GM23338 (cell line): Measurements from ENCODE around the gene ZNF98. TPM values are rescaled to one million over a fixed set of nuclear protein-coding genes. Genes with fewer than 3 reads are reported as not detected.

Experiments
- polyA plus RNA-seq: library from polyadenylated mRNA; unstranded; fragments of >200 nt; fragmentation: Nextera tagmentation; extraction: Ambion mirVana; gene quantifications from 2 replicates; pipeline ENCODE4 v1.2.1, GENCODE V29; 2016
- small RNA-seq: library from RNA; depleted of rRNA; stranded (forward); fragments of <200 nt; gene quantifications from one replicate; pipeline ENCODE3, GENCODE V24; 2014; ENCODE audit warnings: low replicate concordance
- total RNA-seq: library from RNA; depleted of rRNA; stranded (reverse); fragments of >200 nt; shearing (Covaris generic); gene quantifications from 2 replicates; pipeline ENCODE4 v1.2.3, GENCODE V29; 2014; rRNA removed
- TF ChIP-seq, protein P1 (sequence below): fragments of 250-450 bp; sonication (Bioruptor Pico); IDR thresholded peaks from 2 replicates; pipeline ENCODE4 v1.5.0; 2020; ENCODE audit warnings: mild to moderate bottlenecking, moderate library complexity

Gene ZNF98
- total and polyA plus RNA-seq, 2 experiments from 2014 or later, result not detected

DNA sequence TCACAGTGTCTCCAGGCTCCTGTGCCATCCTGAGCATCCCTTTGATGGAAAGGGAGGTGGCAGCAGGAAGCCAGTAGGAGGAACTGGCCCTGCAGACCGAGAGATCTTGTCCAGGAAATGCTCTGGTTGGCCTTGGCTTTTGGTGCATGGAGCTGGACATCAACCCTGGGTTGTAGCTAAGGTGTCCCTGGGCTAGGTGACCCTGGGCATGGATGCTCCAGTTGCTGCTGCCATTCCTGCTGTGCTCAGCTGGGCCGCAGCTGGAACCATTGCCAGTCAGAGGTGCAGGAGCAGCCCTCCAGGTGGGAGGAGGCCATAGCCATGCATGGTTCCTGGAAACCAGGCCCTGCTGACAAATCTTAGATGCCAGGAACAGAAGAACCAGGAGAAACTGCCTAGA is 67.5 kb downstream of the ZNF98 start (continued):
- TF ChIP-seq, protein P1, sequence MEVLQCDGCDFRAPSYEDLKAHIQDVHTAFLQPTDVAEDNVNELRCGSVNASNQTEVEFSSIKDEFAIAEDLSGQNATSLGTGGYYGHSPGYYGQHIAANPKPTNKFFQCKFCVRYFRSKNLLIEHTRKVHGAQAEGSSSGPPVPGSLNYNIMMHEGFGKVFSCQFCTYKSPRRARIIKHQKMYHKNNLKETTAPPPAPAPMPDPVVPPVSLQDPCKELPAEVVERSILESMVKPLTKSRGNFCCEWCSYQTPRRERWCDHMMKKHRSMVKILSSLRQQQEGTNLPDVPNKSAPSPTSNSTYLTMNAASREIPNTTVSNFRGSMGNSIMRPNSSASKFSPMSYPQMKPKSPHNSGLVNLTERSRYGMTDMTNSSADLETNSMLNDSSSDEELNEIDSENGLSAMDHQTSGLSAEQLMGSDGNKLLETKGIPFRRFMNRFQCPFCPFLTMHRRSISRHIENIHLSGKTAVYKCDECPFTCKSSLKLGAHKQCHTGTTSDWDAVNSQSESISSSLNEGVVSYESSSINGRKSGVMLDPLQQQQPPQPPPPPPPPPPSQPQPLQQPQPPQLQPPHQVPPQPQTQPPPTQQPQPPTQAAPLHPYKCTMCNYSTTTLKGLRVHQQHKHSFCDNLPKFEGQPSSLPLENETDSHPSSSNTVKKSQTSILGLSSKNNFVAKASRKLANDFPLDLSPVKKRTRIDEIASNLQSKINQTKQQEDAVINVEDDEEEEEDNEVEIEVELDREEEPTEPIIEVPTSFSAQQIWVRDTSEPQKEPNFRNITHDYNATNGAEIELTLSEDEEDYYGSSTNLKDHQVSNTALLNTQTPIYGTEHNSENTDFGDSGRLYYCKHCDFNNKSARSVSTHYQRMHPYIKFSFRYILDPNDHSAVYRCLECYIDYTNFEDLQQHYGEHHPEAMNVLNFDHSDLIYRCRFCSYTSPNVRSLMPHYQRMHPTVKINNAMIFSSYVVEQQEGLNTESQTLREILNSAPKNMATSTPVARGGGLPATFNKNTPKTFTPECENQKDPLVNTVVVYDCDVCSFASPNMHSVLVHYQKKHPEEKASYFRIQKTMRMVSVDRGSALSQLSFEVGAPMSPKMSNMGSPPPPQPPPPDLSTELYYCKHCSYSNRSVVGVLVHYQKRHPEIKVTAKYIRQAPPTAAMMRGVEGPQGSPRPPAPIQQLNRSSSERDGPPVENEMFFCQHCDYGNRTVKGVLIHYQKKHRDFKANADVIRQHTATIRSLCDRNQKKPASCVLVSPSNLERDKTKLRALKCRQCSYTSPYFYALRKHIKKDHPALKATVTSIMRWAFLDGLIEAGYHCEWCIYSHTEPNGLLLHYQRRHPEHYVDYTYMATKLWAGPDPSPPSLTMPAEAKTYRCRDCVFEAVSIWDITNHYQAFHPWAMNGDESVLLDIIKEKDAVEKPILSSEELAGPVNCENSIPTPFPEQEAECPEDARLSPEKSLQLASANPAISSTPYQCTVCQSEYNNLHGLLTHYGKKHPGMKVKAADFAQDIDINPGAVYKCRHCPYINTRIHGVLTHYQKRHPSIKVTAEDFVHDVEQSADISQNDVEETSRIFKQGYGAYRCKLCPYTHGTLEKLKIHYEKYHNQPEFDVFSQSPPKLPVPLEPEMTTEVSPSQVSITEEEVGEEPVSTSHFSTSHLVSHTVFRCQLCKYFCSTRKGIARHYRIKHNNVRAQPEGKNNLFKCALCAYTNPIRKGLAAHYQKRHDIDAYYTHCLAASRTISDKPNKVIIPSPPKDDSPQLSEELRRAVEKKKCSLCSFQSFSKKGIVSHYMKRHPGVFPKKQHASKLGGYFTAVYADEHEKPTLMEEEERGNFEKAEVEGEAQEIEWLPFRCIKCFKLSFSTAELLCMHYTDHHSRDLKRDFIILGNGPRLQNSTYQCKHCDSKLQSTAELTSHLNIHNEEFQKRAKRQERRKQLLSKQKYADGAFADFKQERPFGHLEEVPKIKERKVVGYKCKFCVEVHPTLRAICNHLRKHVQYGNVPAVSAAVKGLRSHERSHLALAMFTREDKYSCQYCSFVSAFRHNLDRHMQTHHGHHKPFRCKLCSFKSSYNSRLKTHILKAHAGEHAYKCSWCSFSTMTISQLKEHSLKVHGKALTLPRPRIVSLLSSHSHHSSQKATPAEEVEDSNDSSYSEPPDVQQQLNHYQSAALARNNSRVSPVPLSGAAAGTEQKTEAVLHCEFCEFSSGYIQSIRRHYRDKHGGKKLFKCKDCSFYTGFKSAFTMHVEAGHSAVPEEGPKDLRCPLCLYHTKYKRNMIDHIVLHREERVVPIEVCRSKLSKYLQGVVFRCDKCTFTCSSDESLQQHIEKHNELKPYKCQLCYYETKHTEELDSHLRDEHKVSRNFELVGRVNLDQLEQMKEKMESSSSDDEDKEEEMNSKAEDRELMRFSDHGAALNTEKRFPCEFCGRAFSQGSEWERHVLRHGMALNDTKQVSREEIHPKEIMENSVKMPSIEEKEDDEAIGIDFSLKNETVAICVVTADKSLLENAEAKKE (CRISPR knock-in tag), result no peak

Small RNA genes within 50 kb of the gene (small RNA-seq; reads per million reads assigned to genes)
- gene AC011494.1, result not detected

Other genes starting within 250 kb of the ZNF98 start
- not detected in 2 replicates for gene ZNF676, start 225.4 kb downstream of the ZNF98 start, total RNA-seq
- not detected in 2 replicates for gene ZNF676, start 225.4 kb downstream of the ZNF98 start, polyA plus RNA-seq
- not detected in 2 replicates for gene ZNF729, start 135.9 kb downstream of the ZNF98 start, total RNA-seq
- gene ZNF729, start 135.9 kb downstream of the ZNF98 start, polyA plus RNA-seq, result not detected in 2 replicates
- 0.21 and 0.39 TPM in 2 replicates for gene ZNF492, start 212.0 kb upstream of the ZNF98 start, total RNA-seq
- 0.10 and 0.26 TPM in 2 replicates for gene ZNF492, start 212.0 kb upstream of the ZNF98 start, polyA plus RNA-seq